ENCODE data around the gene CHPF2.

The CHPF2 gene

GRCh38 chr7:151233804-151234203 is 1.5 kb downstream of the CHPF2 start:
- peak overlapping the region; percentile 98 for H3K4me3 ChIP-seq (ENCODE audit: low read depth, low read length)
- in situ Hi-C loops (cut with HindIII; ENCODE audit: low pct_ligation_motif_present, low sequenced_read_pairs), result no loop called here

DNA sequence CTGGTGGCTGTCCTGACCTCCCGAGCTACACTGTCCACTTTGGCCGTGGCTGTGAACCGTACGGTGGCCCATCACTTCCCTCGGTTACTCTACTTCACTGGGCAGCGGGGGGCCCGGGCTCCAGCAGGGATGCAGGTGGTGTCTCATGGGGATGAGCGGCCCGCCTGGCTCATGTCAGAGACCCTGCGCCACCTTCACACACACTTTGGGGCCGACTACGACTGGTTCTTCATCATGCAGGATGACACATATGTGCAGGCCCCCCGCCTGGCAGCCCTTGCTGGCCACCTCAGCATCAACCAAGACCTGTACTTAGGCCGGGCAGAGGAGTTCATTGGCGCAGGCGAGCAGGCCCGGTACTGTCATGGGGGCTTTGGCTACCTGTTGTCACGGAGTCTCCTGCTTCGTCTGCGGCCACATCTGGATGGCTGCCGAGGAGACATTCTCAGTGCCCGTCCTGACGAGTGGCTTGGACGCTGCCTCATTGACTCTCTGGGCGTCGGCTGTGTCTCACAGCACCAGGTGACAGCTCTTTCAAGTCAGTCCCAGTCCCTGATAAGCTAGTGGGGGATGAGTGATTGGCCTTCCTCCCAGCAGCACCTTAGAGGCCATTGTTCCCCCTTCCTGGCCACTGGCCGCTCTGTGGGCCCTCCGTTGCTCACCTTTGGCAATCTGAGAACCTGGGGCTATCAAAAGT is 3.0 kb downstream of the CHPF2 start:
- TF ChIP-seq, protein P1, sequence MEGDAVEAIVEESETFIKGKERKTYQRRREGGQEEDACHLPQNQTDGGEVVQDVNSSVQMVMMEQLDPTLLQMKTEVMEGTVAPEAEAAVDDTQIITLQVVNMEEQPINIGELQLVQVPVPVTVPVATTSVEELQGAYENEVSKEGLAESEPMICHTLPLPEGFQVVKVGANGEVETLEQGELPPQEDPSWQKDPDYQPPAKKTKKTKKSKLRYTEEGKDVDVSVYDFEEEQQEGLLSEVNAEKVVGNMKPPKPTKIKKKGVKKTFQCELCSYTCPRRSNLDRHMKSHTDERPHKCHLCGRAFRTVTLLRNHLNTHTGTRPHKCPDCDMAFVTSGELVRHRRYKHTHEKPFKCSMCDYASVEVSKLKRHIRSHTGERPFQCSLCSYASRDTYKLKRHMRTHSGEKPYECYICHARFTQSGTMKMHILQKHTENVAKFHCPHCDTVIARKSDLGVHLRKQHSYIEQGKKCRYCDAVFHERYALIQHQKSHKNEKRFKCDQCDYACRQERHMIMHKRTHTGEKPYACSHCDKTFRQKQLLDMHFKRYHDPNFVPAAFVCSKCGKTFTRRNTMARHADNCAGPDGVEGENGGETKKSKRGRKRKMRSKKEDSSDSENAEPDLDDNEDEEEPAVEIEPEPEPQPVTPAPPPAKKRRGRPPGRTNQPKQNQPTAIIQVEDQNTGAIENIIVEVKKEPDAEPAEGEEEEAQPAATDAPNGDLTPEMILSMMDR (IDR thresholded peaks at IDR 0.05; ENCODE audit: low read depth, low read length, missing control alignments), result no peak
- Histone ChIP-seq H3K4me3 (ENCODE audit: low read depth, low read length) (no peak overlapping the region), H3K27ac (no peak overlapping the region), H3K36me3 (replicated peaks) (peaks cover 58% of the 10 kb centered on the region), H3K27me3 (replicated peaks) (no peaks in the 10 kb centered on the region)
- DNase-seq, result no peak
- in situ Hi-C loops (cut with HindIII; ENCODE audit: low pct_ligation_motif_present, low sequenced_read_pairs), result no loop called here

More at GRCh38 chr7:151233804-151234203, 1.5 kb downstream of the CHPF2 start:
- no peak for DNase-seq
- H3K36me3 ChIP-seq (replicated peaks), result peaks cover 45% of the 10 kb centered on the region
- H3K27me3 ChIP-seq (replicated peaks), result no peaks in the 10 kb centered on the region
- TF ChIP-seq, protein P1 (IDR thresholded peaks at IDR 0.05; ENCODE audit: low read depth, low read length, missing control alignments), result no peak
- peak overlapping the region; percentile 84 for H3K27ac ChIP-seq

GRCh38 chr7:151236406-151236805 is 4.1 kb downstream of the CHPF2 start:
- Histone ChIP-seq H3K36me3 (replicated peaks) (peaks cover 70% of the 10 kb centered on the region), H3K27me3 (replicated peaks) (no peaks in the 10 kb centered on the region), H3K27ac (no peak overlapping the region), H3K4me3 (ENCODE audit: low read depth, low read length) (no peak overlapping the region)
- in situ Hi-C loops (cut with HindIII; ENCODE audit: low pct_ligation_motif_present, low sequenced_read_pairs), result no loop called here
- no peak for DNase-seq
- TF ChIP-seq, protein P1 (IDR thresholded peaks at IDR 0.05; ENCODE audit: low read depth, low read length, missing control alignments), result no peak

- Histone ChIP-seq H3K4me3 (ENCODE audit: low read depth, low read length) (no peak overlapping the region), H3K27me3 (replicated peaks) (no peaks in the 10 kb centered on the region), H3K27ac (no peak overlapping the region), H3K36me3 (replicated peaks) (peaks cover 76% of the 10 kb centered on the region)
- in situ Hi-C loops (cut with HindIII; ENCODE audit: low pct_ligation_motif_present, low sequenced_read_pairs), result no loop called here
- DNase-seq, result no peak
- TF ChIP-seq, protein P1 (IDR thresholded peaks at IDR 0.05; ENCODE audit: low read depth, low read length, missing control alignments), result no peak
Measured at GRCh38 chr7:151237244-151238189, 5.2 kb downstream of the CHPF2 start.

DNA sequence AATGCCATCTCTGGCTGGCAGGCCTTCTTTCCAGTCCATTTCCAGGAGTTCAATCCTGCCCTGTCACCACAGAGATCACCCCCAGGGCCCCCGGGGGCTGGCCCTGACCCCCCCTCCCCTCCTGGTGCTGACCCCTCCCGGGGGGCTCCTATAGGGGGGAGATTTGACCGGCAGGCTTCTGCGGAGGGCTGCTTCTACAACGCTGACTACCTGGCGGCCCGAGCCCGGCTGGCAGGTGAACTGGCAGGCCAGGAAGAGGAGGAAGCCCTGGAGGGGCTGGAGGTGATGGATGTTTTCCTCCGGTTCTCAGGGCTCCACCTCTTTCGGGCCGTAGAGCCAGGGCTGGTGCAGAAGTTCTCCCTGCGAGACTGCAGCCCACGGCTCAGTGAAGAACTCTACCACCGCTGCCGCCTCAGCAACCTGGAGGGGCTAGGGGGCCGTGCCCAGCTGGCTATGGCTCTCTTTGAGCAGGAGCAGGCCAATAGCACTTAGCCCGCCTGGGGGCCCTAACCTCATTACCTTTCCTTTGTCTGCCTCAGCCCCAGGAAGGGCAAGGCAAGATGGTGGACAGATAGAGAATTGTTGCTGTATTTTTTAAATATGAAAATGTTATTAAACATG is 6.0 kb downstream of the CHPF2 start:
- no peak overlapping the region for H3K27ac ChIP-seq
- DNase-seq, result no peak
- in situ Hi-C loops (cut with HindIII; ENCODE audit: low pct_ligation_motif_present, low sequenced_read_pairs), result no loop called here
- no peaks in the 10 kb centered on the region for H3K27me3 ChIP-seq (replicated peaks)
- H3K36me3 ChIP-seq (replicated peaks), result peaks cover 76% of the 10 kb centered on the region
- H3K4me3 ChIP-seq (ENCODE audit: low read depth, low read length), result no peak overlapping the region
- TF ChIP-seq, protein P1 (IDR thresholded peaks at IDR 0.05; ENCODE audit: low read depth, low read length, missing control alignments), result no peak

All from brain microvascular endothelial cell (primary cell).